Fibroblast of mammary gland (primary cell): ENCODE results near the gene OPRL1.

Experiments
- DNase-seq: peaks from one replicate; pipeline ENCODE4 v3.0.0-alpha.2; 2010; ENCODE audit warnings: low read depth
- H3K4me3 ChIP-seq: 2 replicates; pipeline ENCODE4 v1.5.1; 2011; ENCODE audit warnings: low read depth, mild to moderate bottlenecking, low read length, moderate library complexity; ENCODE audit not compliant: control insufficient read depth
- CTCF ChIP-seq: conservative IDR thresholded peaks from 2 replicates; pipeline ENCODE4 v1.5.1; 2011; ENCODE audit warnings: low read depth, low read length, inconsistent platforms; ENCODE audit not compliant: control insufficient read depth, insufficient read depth

OPRL1 gene

GRCh38 chr20:64048402-64049044 is 31.4 kb upstream of the OPRL1 start:
- no peak for DNase-seq
- no peak overlapping the region for H3K4me3 ChIP-seq
- TF ChIP-seq CTCF = no peak

- peak; percentile 19 for DNase-seq
- H3K4me3 ChIP-seq = no peak within 1 kb of the TSS
- no peak for TF ChIP-seq CTCF
Observed at GRCh38 chr20:64049060-64049877, 30.6 kb upstream of the OPRL1 start, which contains the start of gene SOX18. Gene SOX18 (minus strand): TSS chr20:64049639. CDS start chr20:64049516, 123 bp downstream.

- TF ChIP-seq CTCF = no peak
- DNase-seq = no peak
- no peak overlapping the region for H3K4me3 ChIP-seq
Observed at GRCh38 chr20:64049878-64050260, 30.0 kb upstream of the OPRL1 start.

GRCh38 chr20:64050261-64051032 is 29.4 kb upstream of the OPRL1 start:
- TF ChIP-seq CTCF = no peak
- no peak overlapping the region for H3K4me3 ChIP-seq
- no peak for DNase-seq

- no peak for DNase-seq
- no peak overlapping the region for H3K4me3 ChIP-seq
- no peak for TF ChIP-seq CTCF
Observed at GRCh38 chr20:64051033-64051452, 28.8 kb upstream of the OPRL1 start.

GRCh38 chr20:64051561-64052325 is 28.1 kb upstream of the OPRL1 start:
- H3K4me3 ChIP-seq = no peak overlapping the region
- TF ChIP-seq CTCF = no peak
- no peak for DNase-seq
